ENCODE data around the gene KDM4F.

DNA sequence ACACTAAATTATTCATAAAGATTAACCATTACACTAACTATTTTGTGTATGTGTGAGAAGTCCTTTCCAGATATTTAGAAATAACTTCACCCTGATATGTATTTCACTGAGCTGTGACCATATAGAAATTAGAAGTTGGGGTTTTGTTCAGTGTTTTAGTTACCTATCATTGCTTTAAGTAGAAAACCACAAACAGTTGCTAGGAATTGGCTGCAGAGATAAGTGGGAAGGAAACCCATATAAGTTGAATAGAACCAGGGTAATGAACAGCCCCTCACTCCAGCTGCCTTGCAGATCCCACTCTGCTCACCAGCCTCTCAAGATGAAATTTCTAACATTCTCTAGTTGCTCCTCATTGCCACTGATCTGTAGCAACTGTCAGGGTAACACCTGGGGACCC lies 27.8 kb downstream of the KDM4F start:
- TF ChIP-seq YY1 (tag by site-specific recombination; IDR thresholded peaks at IDR 0.05) = no peak
- TF ChIP-seq CTCF (tag by site-specific recombination; IDR thresholded peaks at IDR 0.05) = no peak
- TF ChIP-seq ZNF169 (tag by site-specific recombination; IDR thresholded peaks at IDR 0.05) = no peak
- no peak for TF ChIP-seq ZNF211 (tag by site-specific recombination; IDR thresholded peaks at IDR 0.05; ENCODE audit: low read depth)
- TF ChIP-seq SALL2 (tag by site-specific recombination; IDR thresholded peaks at IDR 0.05; ENCODE audit: borderline replicate concordance) = no peak
- TF ChIP-seq ZNF23 (tag by site-specific recombination; IDR thresholded peaks at IDR 0.05; ENCODE audit: borderline replicate concordance) = no peak
- TF ChIP-seq SP2 (tag by site-specific recombination; IDR thresholded peaks at IDR 0.05) = no peak
- TF ChIP-seq ZBTB11 (tag by site-specific recombination; conservative IDR thresholded peaks at IDR 0.05; ENCODE audit: low read depth) = no peak
- TF ChIP-seq ZNF112 (tag by site-specific recombination; IDR thresholded peaks at IDR 0.05) = no peak
- TF ChIP-seq REST (tag by site-specific recombination; IDR thresholded peaks at IDR 0.05) = no peak
